ENCODE data around the gene RTBDN.

RTBDN gene

DNA sequence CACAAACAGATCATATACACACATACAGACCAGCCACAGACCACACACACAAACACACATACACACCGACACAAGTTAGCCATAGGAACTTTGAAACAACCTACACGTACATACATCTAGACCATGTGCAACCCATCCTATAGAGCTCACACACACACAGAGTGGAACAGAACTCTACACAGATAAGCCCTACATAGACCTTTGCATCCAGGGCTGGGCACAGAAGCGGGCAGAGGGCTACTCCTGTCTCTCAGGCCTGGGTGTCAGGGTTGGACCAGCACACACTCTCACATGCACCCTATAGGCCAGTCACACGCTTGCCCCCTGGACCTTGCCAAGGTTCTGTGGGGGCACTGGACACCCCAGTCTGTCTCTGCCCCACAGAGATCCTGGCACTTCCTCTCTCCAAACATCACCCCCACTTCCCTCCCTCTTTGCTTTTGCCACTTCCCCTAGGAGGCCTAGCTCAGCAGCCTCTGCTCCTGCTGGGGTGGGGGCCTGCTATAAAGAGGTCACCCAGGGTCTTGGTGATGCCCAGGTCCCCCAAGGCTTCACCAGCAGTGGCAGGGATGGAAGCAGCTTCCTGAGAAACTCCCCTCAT is 48.8 kb downstream of the RTBDN start:
- H3K27ac ChIP-seq (ENCODE audit: low read length): peak overlapping the region; percentile 52
- peaks cover 56% of the 10 kb centered on the region for H3K4me1 ChIP-seq (ENCODE audit: insufficient read depth, low read length)
- ATAC-seq (ENCODE audit: insufficient read depth, low read depth) (no peak), DNase-seq (no peak)
- no peaks in the 10 kb centered on the region for H3K79me2 ChIP-seq (ENCODE audit: insufficient read depth, low read length)
- H4K20me1 ChIP-seq (ENCODE audit: insufficient read depth, low read length): no peaks in the 10 kb centered on the region; the same call in 1 of the 2 replicates
- no peak overlapping the region for H3K4me3 ChIP-seq (ENCODE audit: low read depth in 1 of 2, low read length in 2 of 2)
- TF ChIP-seq, protein P1, sequence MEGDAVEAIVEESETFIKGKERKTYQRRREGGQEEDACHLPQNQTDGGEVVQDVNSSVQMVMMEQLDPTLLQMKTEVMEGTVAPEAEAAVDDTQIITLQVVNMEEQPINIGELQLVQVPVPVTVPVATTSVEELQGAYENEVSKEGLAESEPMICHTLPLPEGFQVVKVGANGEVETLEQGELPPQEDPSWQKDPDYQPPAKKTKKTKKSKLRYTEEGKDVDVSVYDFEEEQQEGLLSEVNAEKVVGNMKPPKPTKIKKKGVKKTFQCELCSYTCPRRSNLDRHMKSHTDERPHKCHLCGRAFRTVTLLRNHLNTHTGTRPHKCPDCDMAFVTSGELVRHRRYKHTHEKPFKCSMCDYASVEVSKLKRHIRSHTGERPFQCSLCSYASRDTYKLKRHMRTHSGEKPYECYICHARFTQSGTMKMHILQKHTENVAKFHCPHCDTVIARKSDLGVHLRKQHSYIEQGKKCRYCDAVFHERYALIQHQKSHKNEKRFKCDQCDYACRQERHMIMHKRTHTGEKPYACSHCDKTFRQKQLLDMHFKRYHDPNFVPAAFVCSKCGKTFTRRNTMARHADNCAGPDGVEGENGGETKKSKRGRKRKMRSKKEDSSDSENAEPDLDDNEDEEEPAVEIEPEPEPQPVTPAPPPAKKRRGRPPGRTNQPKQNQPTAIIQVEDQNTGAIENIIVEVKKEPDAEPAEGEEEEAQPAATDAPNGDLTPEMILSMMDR (IDR thresholded peaks at IDR 0.05; ENCODE audit: borderline replicate concordance, extremely low read depth, low read length, poor library complexity, severe bottlenecking): no peak
- H3K9me3 ChIP-seq (ENCODE audit: insufficient read depth, low read length, severe bottlenecking): no peaks in the 10 kb centered on the region
- no peak overlapping the region for H3K4me2 ChIP-seq (ENCODE audit: insufficient read depth, low read length)
- H2AFZ ChIP-seq (ENCODE audit: low read depth, low read length): no peak overlapping the region
- no peaks in the 10 kb centered on the region for H3K36me3 ChIP-seq (ENCODE audit: insufficient read depth, low read length)
- 0 out of 2 replicates have a peak overlapping the region, but pooled peaks have one; percentile 13 for H3K9ac ChIP-seq (ENCODE audit: low read depth, low read length)
- no peaks in the 10 kb centered on the region for H3K27me3 ChIP-seq (ENCODE audit: insufficient read depth, low read length, poor library complexity)

- no peaks in the 10 kb centered on the region for H3K27me3 ChIP-seq (ENCODE audit: insufficient read depth, low read length, poor library complexity)
- ATAC-seq (ENCODE audit: insufficient read depth, low read depth): no peak
- no peak for TF ChIP-seq EZH2 (IDR thresholded peaks at IDR 0.05; ENCODE audit: borderline replicate concordance, low read depth, low read length, severe bottlenecking)
- TF ChIP-seq, protein P1 (IDR thresholded peaks at IDR 0.05; ENCODE audit: borderline replicate concordance, extremely low read depth, low read length, poor library complexity, severe bottlenecking): no peak
- DNase-seq: no peak
- 0 out of 2 replicates have a peak overlapping the region, but pooled peaks have one; percentile 3 for H3K4me2 ChIP-seq (ENCODE audit: insufficient read depth, low read length)
- H3K9me3 ChIP-seq (ENCODE audit: insufficient read depth, low read length, severe bottlenecking): no peaks in the 10 kb centered on the region
- no peak overlapping the region for H3K9ac ChIP-seq (ENCODE audit: low read depth, low read length)
- no peak overlapping the region for H3K4me3 ChIP-seq (ENCODE audit: low read depth in 1 of 2, low read length in 2 of 2)
- H2AFZ ChIP-seq (ENCODE audit: low read depth, low read length): no peak overlapping the region
- no peaks in the 10 kb centered on the region for H3K79me2 ChIP-seq (ENCODE audit: insufficient read depth, low read length)
- H3K27ac ChIP-seq (ENCODE audit: low read length): peak overlapping the region; percentile 52
- H3K4me1 ChIP-seq (ENCODE audit: insufficient read depth, low read length): peaks cover 50% of the 10 kb centered on the region
- no peaks in the 10 kb centered on the region; the same call in 1 of the 2 replicates for H4K20me1 ChIP-seq (ENCODE audit: insufficient read depth, low read length)
- H3K36me3 ChIP-seq (ENCODE audit: insufficient read depth, low read length): no peaks in the 10 kb centered on the region
These were observed 49.4 kb downstream of the RTBDN start for GRCh38 chr19:12784871-12785430.

- Histone ChIP-seq H3K79me2 (ENCODE audit: insufficient read depth, low read length) (no peaks in the 10 kb centered on the region), H4K20me1 (ENCODE audit: insufficient read depth, low read length) (no peaks in the 10 kb centered on the region; the same call in 1 of the 2 replicates), H3K4me3 (ENCODE audit: low read depth in 1 of 2, low read length in 2 of 2) (no peak overlapping the region), H3K4me1 (ENCODE audit: insufficient read depth, low read length) (peaks cover 50% of the 10 kb centered on the region), H3K4me2 (ENCODE audit: insufficient read depth, low read length) (0 out of 2 replicates have a peak overlapping the region, but pooled peaks have one; percentile 3), H3K9ac (ENCODE audit: low read depth, low read length) (peak overlapping the region; percentile 84; the same call in 1 of the 2 replicates), H3K9me3 (ENCODE audit: insufficient read depth, low read length, severe bottlenecking) (no peaks in the 10 kb centered on the region), H3K27ac (ENCODE audit: low read length) (peak overlapping the region; percentile 52), H3K27me3 (ENCODE audit: insufficient read depth, low read length, poor library complexity) (no peaks in the 10 kb centered on the region), H3K36me3 (ENCODE audit: insufficient read depth, low read length) (no peaks in the 10 kb centered on the region), H2AFZ (ENCODE audit: low read depth, low read length) (no peak overlapping the region)
- no peak for ATAC-seq (ENCODE audit: insufficient read depth, low read depth)
- no peak for DNase-seq
- no peak for TF ChIP-seq EZH2 (IDR thresholded peaks at IDR 0.05; ENCODE audit: borderline replicate concordance, low read depth, low read length, severe bottlenecking)
- TF ChIP-seq, protein P1 (IDR thresholded peaks at IDR 0.05; ENCODE audit: borderline replicate concordance, extremely low read depth, low read length, poor library complexity, severe bottlenecking): no peak
These were observed 49.9 kb downstream of the RTBDN start for GRCh38 chr19:12784394-12784870.

Measured in DND-41 (cell line).